ENCODE data around the gene DISP2. TPM values are rescaled to one million over a fixed set of nuclear protein-coding genes. Genes with fewer than 3 reads are reported as not detected.
A peak's percentile ranks its signal among the peaks of the same experiment; 100 is the strongest.

DISP2 gene, protein sequence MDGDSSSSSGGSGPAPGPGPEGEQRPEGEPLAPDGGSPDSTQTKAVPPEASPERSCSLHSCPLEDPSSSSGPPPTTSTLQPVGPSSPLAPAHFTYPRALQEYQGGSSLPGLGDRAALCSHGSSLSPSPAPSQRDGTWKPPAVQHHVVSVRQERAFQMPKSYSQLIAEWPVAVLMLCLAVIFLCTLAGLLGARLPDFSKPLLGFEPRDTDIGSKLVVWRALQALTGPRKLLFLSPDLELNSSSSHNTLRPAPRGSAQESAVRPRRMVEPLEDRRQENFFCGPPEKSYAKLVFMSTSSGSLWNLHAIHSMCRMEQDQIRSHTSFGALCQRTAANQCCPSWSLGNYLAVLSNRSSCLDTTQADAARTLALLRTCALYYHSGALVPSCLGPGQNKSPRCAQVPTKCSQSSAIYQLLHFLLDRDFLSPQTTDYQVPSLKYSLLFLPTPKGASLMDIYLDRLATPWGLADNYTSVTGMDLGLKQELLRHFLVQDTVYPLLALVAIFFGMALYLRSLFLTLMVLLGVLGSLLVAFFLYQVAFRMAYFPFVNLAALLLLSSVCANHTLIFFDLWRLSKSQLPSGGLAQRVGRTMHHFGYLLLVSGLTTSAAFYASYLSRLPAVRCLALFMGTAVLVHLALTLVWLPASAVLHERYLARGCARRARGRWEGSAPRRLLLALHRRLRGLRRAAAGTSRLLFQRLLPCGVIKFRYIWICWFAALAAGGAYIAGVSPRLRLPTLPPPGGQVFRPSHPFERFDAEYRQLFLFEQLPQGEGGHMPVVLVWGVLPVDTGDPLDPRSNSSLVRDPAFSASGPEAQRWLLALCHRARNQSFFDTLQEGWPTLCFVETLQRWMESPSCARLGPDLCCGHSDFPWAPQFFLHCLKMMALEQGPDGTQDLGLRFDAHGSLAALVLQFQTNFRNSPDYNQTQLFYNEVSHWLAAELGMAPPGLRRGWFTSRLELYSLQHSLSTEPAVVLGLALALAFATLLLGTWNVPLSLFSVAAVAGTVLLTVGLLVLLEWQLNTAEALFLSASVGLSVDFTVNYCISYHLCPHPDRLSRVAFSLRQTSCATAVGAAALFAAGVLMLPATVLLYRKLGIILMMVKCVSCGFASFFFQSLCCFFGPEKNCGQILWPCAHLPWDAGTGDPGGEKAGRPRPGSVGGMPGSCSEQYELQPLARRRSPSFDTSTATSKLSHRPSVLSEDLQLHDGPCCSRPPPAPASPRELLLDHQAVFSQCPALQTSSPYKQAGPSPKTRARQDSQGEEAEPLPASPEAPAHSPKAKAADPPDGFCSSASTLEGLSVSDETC (N-terminal part only)
- total RNA-seq, result under 1 TPM; 0.02 to 0.05 TPM

DNA sequence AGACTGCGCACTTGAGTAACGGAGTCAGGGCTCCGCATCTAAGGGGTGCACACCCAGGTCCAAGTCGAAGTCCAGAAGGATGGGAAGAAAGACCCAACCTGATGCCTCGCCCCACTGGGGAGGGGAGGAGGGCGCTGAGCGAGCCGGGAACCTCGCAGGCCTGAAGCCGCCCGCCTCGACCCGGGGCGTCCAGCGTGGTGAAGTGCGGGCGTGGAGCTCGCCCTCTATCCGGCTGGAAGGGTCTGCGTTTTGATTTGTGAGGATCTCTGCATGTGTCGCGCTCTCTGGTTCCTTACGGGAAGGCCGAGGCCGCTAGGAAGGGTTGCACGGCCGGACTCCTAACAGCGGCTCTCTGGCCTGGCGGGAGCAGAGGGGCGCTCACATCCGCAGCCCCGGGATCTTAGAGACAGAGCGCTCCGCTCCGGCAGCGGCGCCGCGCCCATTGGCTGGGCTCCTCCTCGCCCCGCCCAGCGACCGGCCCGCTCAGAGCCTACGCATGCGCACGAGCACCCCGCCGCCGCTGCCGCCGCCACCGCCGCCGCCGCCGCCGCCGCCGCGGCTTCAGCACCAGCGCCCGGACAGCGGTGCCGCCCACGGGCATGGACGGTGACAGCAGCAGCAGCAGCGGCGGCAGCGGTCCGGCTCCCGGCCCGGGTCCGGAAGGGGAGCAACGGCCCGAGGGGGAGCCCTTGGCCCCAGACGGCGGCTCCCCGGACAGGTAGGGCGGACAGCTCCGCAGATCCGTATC is at the start of gene DISP2:
TSS of gene DISP2 (plus strand) at position 497 of the 748 bp plus-strand sequence. CDS start at position 600, 103 bp downstream.
- Mint-ChIP-seq H3K27ac (no peak within 1 kb of the TSS), H3K36me3 (no peaks in the 10 kb centered on the region), H3K4me3 (peak within 1 kb of the TSS; percentile 74), H3K9me3 (no peaks in the 10 kb centered on the region), H3K27me3 (no peaks in the 10 kb centered on the region), H3K4me1 (ENCODE audit: low read depth) (peaks cover 5% of the 10 kb centered on the region)
- ChIA-PET POLR2A (interaction anchor here (0.9 kb wide), 1 partner anchor 565 kb away, joined by 3 read pairs; no protein-coding TSS in a partner anchor), CTCF (interaction anchor here (1.0 to 3.3 kb wide), 7 partner anchors 10 to 232 kb away, joined by 3 to 21 read pairs (median 5); partner anchors contain the start of gene CCDC9B)
- peak; percentile 94 for DNase-seq
- intact Hi-C loops (cut with micrococcal nuclease), result loop anchor here (1.0 to 5.0 kb wide), 2 partner anchors 10 to 36 kb away; partner anchors contain the start of gene INAFM2

DNA sequence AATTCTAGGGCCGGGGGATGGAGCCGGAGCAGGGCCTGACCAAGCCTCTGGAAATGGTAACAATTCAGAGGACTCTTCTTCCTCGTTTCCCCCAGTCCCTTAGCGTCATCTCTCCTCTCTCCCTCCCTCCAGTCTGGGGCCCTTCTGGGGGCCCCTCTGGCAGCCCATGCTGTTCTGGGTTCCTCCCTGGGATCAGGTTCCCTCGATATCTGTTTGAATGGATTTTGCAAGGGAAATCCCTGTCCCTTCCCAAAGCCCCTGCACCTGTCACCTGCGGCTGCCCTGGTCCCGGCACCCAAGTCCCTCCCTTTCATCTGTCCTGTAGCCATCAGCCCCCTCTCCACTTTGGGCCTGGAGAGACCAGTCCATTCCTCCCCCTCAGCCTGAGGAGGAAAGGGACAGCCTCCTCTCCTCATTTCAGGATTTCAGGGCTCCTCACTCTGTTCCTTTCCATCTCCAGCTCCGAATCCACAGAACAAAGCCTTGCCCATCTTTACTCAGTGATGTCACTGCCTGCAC is 48.6 kb upstream of the DISP2 start:
- H3K27ac Mint-ChIP-seq, result peak overlapping the region; percentile 97
- POLR2A ChIA-PET, result no interaction called here
- no peaks in the 10 kb centered on the region for H3K27me3 Mint-ChIP-seq
- peaks cover 37% of the 10 kb centered on the region for H3K4me1 Mint-ChIP-seq (ENCODE audit: low read depth)
- H3K9me3 Mint-ChIP-seq, result no peaks in the 10 kb centered on the region
- peak overlapping the region; percentile 96 for H3K4me3 Mint-ChIP-seq
- no peak for DNase-seq
- CTCF ChIA-PET, result interaction anchor here (0.7 to 23.9 kb wide), 23 partner anchors 8 to 264 kb away, joined by 3 to 500 read pairs (median 4); partner anchors contain the start of genes ANKRD63, BUB1B, CCDC9B and INAFM2
- H3K36me3 Mint-ChIP-seq, result no peaks in the 10 kb centered on the region
- intact Hi-C loops (cut with micrococcal nuclease), result loop anchor here (10.0 kb wide), 1 partner anchor 525 kb away; the partner anchor contains the start of gene FSIP1

DNA sequence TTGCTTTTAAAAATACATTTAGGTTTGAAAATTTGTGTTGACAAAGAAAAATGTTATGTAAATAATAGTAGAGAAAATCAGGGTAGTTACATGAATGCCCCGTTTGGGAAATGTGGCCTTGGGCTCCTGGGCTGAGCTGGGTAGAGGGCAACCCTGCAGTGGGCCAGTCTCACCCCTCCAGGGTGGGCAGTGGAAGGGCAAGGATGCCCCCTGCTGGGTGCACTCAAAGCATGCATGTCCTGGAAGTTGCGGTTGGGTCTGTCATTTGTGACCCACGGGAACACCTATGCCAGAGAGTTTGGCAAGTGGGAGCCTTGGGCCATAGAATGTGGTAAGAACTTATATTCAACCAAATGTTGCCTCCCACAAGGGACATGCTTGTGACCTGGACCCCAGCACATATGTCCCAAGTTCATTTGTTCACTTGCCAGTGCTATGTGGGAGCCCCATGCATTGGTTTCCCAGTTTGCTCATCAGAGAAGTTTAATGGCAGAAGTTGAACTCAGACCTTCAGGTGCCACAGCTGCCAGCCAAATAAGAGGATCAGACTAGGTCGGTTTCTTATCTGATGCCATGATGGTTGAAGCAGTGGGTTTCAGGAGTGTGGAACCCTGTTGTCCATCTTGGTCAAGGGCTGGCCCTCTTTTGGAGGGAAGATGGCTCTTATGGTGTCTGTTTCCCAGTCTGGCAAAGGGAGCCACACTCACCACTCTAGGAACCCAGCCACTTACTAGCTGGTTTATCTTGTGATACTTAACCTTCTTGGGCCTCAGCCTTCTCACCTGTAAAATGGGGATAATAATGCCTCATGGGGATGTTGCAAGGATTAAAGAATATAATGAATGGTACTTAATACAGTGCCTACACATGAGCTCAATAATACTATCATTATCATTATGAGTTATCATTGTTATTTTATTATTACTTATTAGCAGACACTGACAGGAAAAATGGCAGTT is 47.7 kb upstream of the DISP2 start:
- no peaks in the 10 kb centered on the region for H3K27me3 Mint-ChIP-seq
- H3K9me3 Mint-ChIP-seq, result no peaks in the 10 kb centered on the region
- intact Hi-C loops (cut with micrococcal nuclease), result loop anchor here (1.0 kb wide), 1 partner anchor 31 kb away; no protein-coding TSS in a partner anchor
- no peaks in the 10 kb centered on the region for H3K36me3 Mint-ChIP-seq
- ChIA-PET CTCF (interaction anchor here (0.7 to 23.9 kb wide), 21 partner anchors 9 to 265 kb away, joined by 3 to 500 read pairs (median 4); partner anchors contain the start of genes ANKRD63, BUB1B, CCDC9B and INAFM2), POLR2A (interaction anchor here (0.8 kb wide), 1 partner anchor 9 kb away, joined by 3 read pairs; no protein-coding TSS in a partner anchor)
- DNase-seq, result peak; percentile 85
- H3K4me1 Mint-ChIP-seq (ENCODE audit: low read depth), result peaks cover 37% of the 10 kb centered on the region
- H3K27ac Mint-ChIP-seq, result peak overlapping the region; percentile 97
- peak overlapping the region; percentile 47 for H3K4me3 Mint-ChIP-seq

DNA sequence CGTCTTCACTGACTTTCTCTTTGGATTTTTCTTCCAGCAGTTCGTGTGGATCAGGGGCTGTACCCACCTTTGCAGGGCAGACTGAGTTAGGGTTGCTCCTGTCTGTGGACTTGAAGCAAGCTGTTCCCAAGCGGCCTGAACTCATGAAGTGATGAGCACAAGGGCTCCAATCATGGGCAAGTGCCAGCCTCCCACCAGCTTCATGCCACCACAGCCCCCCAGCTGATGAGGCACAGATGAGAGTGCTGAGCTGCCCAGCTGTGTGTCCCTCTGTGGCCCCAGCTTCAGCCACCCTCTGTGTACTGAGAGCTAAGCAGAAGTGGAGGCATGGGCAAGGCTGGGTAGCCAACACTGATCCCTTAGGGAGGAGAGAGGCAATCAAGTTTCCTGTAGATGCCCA is 47.0 kb upstream of the DISP2 start:
- intact Hi-C loops (cut with micrococcal nuclease), result loop anchor here (1.0 kb wide), 1 partner anchor 32 kb away; no protein-coding TSS in a partner anchor
- Mint-ChIP-seq H3K27ac (no peak overlapping the region), H3K4me1 (ENCODE audit: low read depth) (peaks cover 33% of the 10 kb centered on the region), H3K4me3 (no peak overlapping the region), H3K9me3 (no peaks in the 10 kb centered on the region), H3K36me3 (no peaks in the 10 kb centered on the region), H3K27me3 (no peaks in the 10 kb centered on the region)
- POLR2A ChIA-PET, result interaction anchor here (0.8 kb wide), 1 partner anchor 8 kb away, joined by 3 read pairs; no protein-coding TSS in a partner anchor
- DNase-seq, result no peak
- CTCF ChIA-PET, result interaction anchor here (1.2 to 23.9 kb wide), 10 partner anchors 10 to 95 kb away, joined by 3 to 500 read pairs (median 20); partner anchors contain the start of genes ANKRD63, CCDC9B, INAFM2 and IVD

DNA sequence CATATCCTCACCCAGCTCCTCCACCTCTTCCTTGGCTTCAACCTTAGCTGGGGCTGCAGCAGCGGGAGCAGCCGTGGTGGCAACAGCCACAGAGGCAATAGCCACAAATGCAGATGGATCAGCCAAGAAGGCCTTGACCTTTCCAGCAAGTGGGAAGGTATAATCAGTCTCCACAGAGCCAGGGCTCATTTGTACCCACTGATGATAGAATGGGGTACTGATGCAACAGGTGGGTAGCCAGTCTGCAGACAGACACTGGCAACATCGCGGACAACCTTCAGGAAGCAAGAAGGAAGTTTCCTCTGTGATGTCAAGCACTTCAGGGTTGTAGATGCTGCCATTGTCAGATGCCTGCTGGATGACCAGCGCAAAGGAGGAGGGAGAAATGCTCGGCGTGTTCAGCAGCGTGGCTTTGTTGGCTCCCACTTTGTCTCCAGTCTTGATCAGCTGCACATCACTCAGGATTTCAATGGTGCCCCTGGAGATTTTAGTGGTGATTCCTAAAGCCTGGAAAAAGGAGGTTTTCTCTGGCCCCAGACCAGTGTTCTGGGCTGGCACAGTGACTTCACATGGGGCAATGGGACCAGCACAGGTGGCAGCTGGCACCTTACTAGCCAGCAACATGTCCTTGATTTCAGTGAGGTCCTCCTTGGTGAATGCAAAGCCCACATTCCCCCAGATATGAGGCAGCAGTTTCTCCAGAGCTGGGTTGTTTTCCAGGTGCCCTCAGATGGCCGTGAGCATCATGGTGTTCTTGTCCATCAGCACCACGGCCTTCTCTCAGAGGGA is 45.5 kb upstream of the DISP2 start:
- POLR2A ChIA-PET, result no interaction called here
- Mint-ChIP-seq H3K9me3 (no peaks in the 10 kb centered on the region), H3K27ac (no peak overlapping the region), H3K4me1 (ENCODE audit: low read depth) (peaks cover 26% of the 10 kb centered on the region), H3K4me3 (no peak overlapping the region), H3K27me3 (peaks cover 2% of the 10 kb centered on the region), H3K36me3 (no peaks in the 10 kb centered on the region)
- intact Hi-C loops (cut with micrococcal nuclease), result no loop called here
- DNase-seq, result no peak
- CTCF ChIA-PET, result interaction anchor here (1.5 to 23.9 kb wide), 6 partner anchors 8 to 95 kb away, joined by 3 to 500 read pairs (median 68); partner anchors contain the start of genes ANKRD63, CCDC9B and INAFM2

DNA sequence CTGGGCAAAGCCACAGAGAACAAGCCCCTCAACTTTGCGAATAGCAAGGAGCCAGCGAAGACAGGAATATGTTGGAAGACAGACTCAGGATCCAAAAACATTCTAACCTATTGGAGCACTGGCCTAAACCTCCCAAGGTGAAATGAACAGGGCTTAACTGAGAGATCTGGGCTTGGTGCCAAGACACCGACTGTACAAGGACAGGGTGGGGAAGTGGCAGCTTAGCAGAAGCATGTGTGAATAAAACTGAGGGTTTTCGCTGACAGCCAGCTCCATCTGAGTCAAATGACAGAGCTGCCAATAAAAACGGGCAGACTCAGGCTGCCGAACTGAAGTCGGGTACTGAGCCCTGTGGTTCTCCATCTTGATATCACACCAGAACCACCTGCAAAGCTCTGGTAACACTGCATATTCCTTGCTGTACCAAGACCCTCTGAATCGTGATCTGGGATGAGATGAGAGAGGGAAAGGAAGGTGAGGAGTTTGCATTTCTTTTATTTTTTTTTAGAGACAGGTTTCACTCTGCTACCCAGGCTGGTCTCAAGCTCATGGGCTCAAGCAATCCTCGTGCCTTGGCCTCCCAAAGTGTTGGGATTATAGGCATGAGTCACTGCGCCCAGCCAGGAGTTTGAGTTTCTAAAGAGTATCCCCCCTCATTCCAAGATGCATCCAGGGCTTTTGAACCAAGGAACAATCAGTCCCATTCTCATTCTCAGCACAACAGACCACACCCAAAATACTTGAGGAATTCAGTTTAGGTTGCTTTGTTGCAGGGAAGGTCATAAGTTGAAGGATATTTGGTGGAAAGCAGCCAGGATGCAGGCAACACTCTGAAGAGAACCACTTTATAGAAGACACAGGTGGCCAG is 44.3 kb upstream of the DISP2 start:
- POLR2A ChIA-PET, result no interaction called here
- intact Hi-C loops (cut with micrococcal nuclease), result no loop called here
- Mint-ChIP-seq H3K9me3 (no peaks in the 10 kb centered on the region), H3K4me1 (ENCODE audit: low read depth) (peaks cover 22% of the 10 kb centered on the region), H3K36me3 (no peaks in the 10 kb centered on the region), H3K27ac (peak overlapping the region; percentile 31), H3K4me3 (no peak overlapping the region), H3K27me3 (peaks cover 3% of the 10 kb centered on the region)
- CTCF ChIA-PET, result interaction anchor here (0.6 to 23.9 kb wide), 9 partner anchors 7 to 108 kb away, joined by 3 to 500 read pairs (median 6); partner anchors contain the start of genes ANKRD63 and INAFM2
- DNase-seq, result peak; percentile 48

DNA sequence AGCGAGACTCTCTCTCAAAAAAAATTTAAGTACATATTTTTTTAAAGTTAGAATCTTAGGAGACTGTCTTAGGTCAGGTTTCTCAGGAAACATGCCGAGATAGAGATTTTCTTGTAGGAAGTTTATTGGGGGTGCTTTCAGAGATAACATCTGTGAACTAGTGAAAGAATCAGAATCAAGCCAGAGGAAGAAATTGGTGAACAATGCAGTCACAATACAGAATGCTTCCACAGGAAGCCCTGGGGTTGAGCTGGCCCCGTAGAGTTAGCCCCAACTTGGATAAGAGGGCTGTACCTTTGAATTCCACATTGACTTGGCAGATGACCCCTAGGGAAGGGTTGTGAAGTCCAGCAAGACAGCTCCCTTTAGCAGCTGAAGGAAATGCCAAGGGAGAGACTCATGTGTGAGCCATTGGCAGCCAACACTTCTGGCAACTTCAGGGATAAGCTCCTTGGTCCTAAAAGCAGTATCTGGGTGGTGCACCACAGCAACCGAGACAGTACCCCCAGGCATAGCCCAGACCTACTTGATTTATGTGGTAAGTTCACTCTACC is 43.2 kb upstream of the DISP2 start:
- no peaks in the 10 kb centered on the region for H3K9me3 Mint-ChIP-seq
- peaks cover 12% of the 10 kb centered on the region for H3K4me1 Mint-ChIP-seq (ENCODE audit: low read depth)
- ChIA-PET POLR2A (no interaction called here), CTCF (interaction anchor here (0.6 to 23.9 kb wide), 7 partner anchors 8 to 107 kb away, joined by 3 to 500 read pairs (median 4); no protein-coding TSS in a partner anchor)
- no peaks in the 10 kb centered on the region for H3K36me3 Mint-ChIP-seq
- H3K27me3 Mint-ChIP-seq, result peaks cover 3% of the 10 kb centered on the region
- no peak overlapping the region for H3K4me3 Mint-ChIP-seq
- no peak overlapping the region for H3K27ac Mint-ChIP-seq
- no peak for DNase-seq
- intact Hi-C loops (cut with micrococcal nuclease), result no loop called here

DNA sequence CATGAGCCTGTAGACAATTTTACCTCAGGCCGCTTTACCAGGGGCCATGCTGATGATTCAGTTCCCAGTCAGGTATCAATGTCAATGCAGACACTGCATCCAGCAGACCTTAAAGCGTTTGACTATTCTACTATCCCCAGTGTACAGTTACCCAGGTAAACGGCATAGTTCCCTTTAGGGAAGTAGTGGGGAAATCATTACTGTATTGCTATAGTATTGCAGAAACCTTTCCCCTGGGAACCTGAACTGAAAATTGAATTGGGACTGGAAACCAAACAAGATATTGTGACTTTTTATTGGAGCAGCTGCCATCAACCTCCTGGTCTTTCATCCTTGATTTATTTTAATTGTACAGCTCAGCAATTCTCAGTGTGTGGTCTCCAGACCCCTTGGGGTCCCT is 41.1 kb upstream of the DISP2 start:
- no peak for DNase-seq
- ChIA-PET POLR2A (no interaction called here), CTCF (interaction anchor here (1.3 to 23.9 kb wide), 6 partner anchors 8 to 41 kb away, joined by 3 to 500 read pairs (median 4); partner anchors contain the start of gene PLCB2)
- Mint-ChIP-seq H3K4me3 (no peak overlapping the region), H3K9me3 (no peaks in the 10 kb centered on the region), H3K36me3 (no peaks in the 10 kb centered on the region), H3K4me1 (ENCODE audit: low read depth) (peaks cover 12% of the 10 kb centered on the region), H3K27ac (no peak overlapping the region), H3K27me3 (peaks cover 3% of the 10 kb centered on the region)
- intact Hi-C loops (cut with micrococcal nuclease), result no loop called here
